Type B pancreatic cell (in vitro differentiated cells): ENCODE measurements around the gene GLT6D1. TPM values are rescaled to one million over a fixed set of nuclear protein-coding genes. Genes with fewer than 3 reads are reported as not detected.

Experiments
- DNase-seq: peaks from one replicate; pipeline ENCODE4 v3.0.0; 2021; ENCODE audit warnings: mixed read lengths; ENCODE audit not compliant: unreplicated experiment; ENCODE audit errors: extremely low spot score
- H3K27ac Mint-ChIP-seq: 2 replicates; pipeline ENCODE4 v1.8.0; 2021; ENCODE audit warnings: mild to moderate bottlenecking, mixed read lengths
- H3K27me3 Mint-ChIP-seq: 2 replicates; pipeline ENCODE4 v1.8.0; 2021; ENCODE audit warnings: mixed read lengths
- H3K36me3 Mint-ChIP-seq: 2 replicates; pipeline ENCODE4 v1.8.0; 2021; ENCODE audit warnings: mixed read lengths
- H3K4me1 Mint-ChIP-seq: one replicate; pipeline ENCODE4 v1.8.0; 2021; ENCODE audit warnings: mixed read lengths; ENCODE audit not compliant: unreplicated experiment
- H3K4me3 Mint-ChIP-seq: 2 replicates; pipeline ENCODE4 v1.8.0; 2021; ENCODE audit warnings: mild to moderate bottlenecking, mixed read lengths
- H3K9me3 Mint-ChIP-seq: 2 replicates; pipeline ENCODE4 v1.8.0; 2021; ENCODE audit warnings: mixed read lengths
- CTCF ChIP-seq: fragments of 200-600 bp; sonication (generic); conservative IDR thresholded peaks from 2 replicates; pipeline ENCODE4 v1.5.0; 2021; ENCODE audit warnings: antibody characterized with exemption, mild to moderate bottlenecking
- total RNA-seq: library from RNA; stranded (reverse); gene quantifications from 2 replicates; pipeline ENCODE4 v1.2.1, GENCODE V29; 2021; ENCODE audit warnings: low replicate concordance

The GLT6D1 gene
- total RNA-seq, 1 donor from 2014 or later, result not detected

DNA sequence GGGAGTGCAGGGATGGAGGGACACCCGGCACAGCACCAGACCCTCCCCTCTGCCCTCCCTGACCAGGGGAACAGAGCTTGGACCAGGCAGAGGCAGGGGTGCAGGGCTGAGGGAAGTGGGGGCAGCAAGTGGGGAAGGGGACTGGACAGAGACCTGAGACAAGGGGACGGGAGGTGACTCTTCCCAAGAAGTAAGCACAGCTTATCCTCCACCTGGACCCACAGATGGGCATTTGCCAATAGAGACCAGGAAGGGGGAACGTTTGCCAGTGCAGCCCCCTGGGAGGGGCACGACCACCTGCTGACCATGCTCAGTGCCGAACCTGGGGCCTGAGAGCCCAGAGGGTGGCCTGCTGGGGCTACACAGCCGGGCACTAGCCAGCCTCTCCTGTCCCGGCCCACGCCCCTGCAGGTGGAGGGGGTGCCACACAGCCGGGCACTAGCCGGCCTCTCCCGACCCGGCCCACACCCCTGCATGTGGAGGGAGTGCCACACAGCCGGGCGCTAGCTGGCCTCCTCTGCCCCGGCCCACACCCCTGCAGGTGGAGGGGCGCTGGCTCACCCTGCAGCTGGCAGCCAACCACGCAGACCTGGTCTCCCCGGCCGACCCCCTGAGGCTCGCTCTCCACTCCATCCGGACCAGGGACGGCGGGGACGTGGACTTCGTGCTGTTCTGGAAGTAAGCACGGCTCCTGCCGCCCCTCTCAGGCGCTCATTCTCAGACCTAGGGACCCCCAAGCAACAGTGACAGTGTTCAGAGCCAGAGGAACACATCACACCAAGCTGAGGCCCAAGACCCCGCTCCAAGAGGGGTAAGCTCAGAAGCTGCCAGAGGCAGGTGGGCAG, 24.3 kb downstream of the GLT6D1 start:
- no peaks in the 10 kb centered on the region for H3K36me3 Mint-ChIP-seq
- H3K4me3 Mint-ChIP-seq, result no peak overlapping the region
- H3K4me1 Mint-ChIP-seq, result peaks cover 3% of the 10 kb centered on the region
- H3K9me3 Mint-ChIP-seq, result no peaks in the 10 kb centered on the region
- H3K27me3 Mint-ChIP-seq, result peaks cover 4% of the 10 kb centered on the region
- no peak for TF ChIP-seq CTCF
- H3K27ac Mint-ChIP-seq, result peak overlapping the region; percentile 73
- peak; percentile 68 for DNase-seq

- peak overlapping the region; percentile 90 for H3K27ac Mint-ChIP-seq
- H3K4me3 Mint-ChIP-seq, result peak overlapping the region; percentile 54
- TF ChIP-seq CTCF, result no peak
These were observed 25.2 kb downstream of the GLT6D1 start for GRCh38 chr9:135613946-135614805.

DNA sequence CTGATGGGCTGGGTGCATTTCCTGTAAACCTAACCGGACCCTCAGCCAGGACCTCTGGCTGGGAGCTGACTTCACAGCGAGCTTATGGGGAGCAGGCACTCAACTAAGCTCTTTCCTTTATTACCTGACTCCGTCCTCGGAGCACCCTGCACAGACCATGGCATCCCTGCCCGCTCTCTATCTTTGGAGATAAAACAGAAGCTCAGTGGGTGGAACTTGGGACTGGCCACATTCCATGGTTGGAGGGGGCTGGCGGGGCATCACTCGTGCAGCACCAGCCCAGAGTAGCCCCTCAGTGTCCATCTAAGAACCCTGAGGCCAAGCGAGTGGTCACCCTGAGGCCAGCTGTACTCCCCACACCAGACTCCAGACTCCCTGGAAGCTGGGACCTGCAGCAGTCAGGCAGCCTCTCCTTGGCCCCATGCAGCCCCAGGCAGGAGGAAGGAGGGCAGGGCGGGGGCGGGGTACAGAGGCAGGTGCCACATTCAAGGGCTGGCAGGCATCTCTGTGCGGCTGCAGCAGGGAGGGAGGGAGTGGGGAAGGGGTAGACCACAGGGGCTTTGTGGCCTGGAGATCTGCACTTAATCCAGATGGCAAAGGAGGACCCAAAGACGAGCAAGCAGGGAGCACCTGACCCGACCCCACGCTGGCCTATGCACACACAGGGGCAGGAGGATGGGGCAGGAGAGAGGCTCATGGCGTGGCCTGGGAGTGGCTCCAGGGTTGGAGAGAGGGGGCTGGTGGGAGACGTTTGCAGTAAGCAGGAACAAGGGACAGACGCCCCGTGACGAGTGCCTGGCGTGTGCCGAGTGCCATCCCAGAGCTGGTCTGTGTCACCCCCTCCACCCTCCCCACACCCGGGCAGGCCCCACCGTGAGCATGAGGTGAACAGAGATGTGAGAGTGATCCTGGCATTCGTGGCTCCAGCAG, 26.1 kb downstream of the GLT6D1 start:
- Mint-ChIP-seq H3K9me3 (no peaks in the 10 kb centered on the region), H3K27me3 (peaks cover 2% of the 10 kb centered on the region), H3K27ac (peak overlapping the region; percentile 90), H3K4me3 (no peak overlapping the region), H3K36me3 (no peaks in the 10 kb centered on the region), H3K4me1 (peaks cover 3% of the 10 kb centered on the region)
- no peak for TF ChIP-seq CTCF
- peak; percentile 56 for DNase-seq

More at GRCh38 chr9:135613946-135614805, 25.2 kb downstream of the GLT6D1 start:
- Mint-ChIP-seq H3K4me1 (peaks cover 3% of the 10 kb centered on the region), H3K36me3 (no peaks in the 10 kb centered on the region), H3K9me3 (no peaks in the 10 kb centered on the region), H3K27me3 (peaks cover 4% of the 10 kb centered on the region)
- DNase-seq, result peak; percentile 69

- Mint-ChIP-seq H3K27me3 (no peaks in the 10 kb centered on the region), H3K4me1 (peaks cover 3% of the 10 kb centered on the region), H3K9me3 (no peaks in the 10 kb centered on the region), H3K36me3 (no peaks in the 10 kb centered on the region), H3K27ac (no peak overlapping the region), H3K4me3 (no peak overlapping the region)
- DNase-seq, result peak; percentile 59
- TF ChIP-seq CTCF, result no peak
These were observed 26.9 kb downstream of the GLT6D1 start for GRCh38 chr9:135612437-135612836.

DNA sequence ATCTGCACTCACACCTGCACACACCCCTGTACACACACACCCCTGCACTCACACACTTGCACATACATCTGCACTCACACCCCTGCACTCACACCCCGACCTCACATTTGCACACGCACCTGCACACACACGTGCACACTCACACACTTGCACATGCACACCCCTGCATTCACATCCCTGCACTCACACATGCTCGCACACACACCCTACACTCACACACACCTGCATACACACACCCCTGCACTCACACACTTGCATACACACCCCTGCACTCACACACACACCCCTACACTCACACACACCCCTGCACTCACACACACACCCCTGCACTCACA, 27.5 kb downstream of the GLT6D1 start:
- DNase-seq, result no peak
- Mint-ChIP-seq H3K9me3 (no peaks in the 10 kb centered on the region), H3K4me1 (peaks cover 3% of the 10 kb centered on the region), H3K36me3 (no peaks in the 10 kb centered on the region), H3K27ac (no peak overlapping the region), H3K27me3 (no peaks in the 10 kb centered on the region), H3K4me3 (no peak overlapping the region)
- no peak for TF ChIP-seq CTCF
